WTC11 (cell line): Measurements from ENCODE around the gene CES3. TPM values are rescaled to one million over a fixed set of nuclear protein-coding genes. Genes with fewer than 3 reads are reported as not detected.

Experiments
- ATAC-seq: fragments of 200-7000 bp; cut with Tn5 transposase; 2 replicates; pipeline ENCODE4 v1.10.0; 2021; ENCODE audit warnings: mild to moderate bottlenecking, moderate library complexity
- CTCF ChIA-PET: fragments of 300-600 bp; sonication (Branson Sonifier 250); formaldehyde crosslinking; loops from one replicate; lab custom pipeline; 2021; ENCODE audit warnings: antibody characterized with exemption; lab: Charles Lee
- POLR2A ChIA-PET: fragments of 350-600 bp; sonication (Branson Sonifier 250); formaldehyde crosslinking; loops from one replicate; lab custom pipeline; 2021; ENCODE audit warnings: antibody characterized with exemption; lab: Charles Lee
- DNase-seq: peaks from one replicate; pipeline ENCODE4 v3.0.0; 2021; ENCODE audit warnings: low spot score
- H3K27ac Mint-ChIP-seq: 2 replicates; pipeline ENCODE4 v1.8.0; 2021; ENCODE audit warnings: mixed read lengths
- H3K27me3 Mint-ChIP-seq: 2 replicates; pipeline ENCODE4 v1.8.0; 2021; ENCODE audit warnings: low read depth, mild to moderate bottlenecking, moderate library complexity, mixed read lengths
- H3K36me3 Mint-ChIP-seq: 2 replicates; pipeline ENCODE4 v1.8.0; 2021; ENCODE audit warnings: mixed read lengths
- H3K4me1 Mint-ChIP-seq: 2 replicates; pipeline ENCODE4 v1.8.0; 2022; ENCODE audit warnings: mixed read lengths
- H3K4me3 Mint-ChIP-seq: 2 replicates; pipeline ENCODE4 v1.8.0; 2021; ENCODE audit warnings: mild to moderate bottlenecking, moderate library complexity, mixed read lengths
- H3K9me3 Mint-ChIP-seq: 2 replicates; pipeline ENCODE4 v1.8.0; 2021; ENCODE audit warnings: mixed read lengths
- AR ChIP-seq: fragments of 250-450 bp; sonication (Bioruptor Pico); IDR thresholded peaks from 2 replicates; pipeline ENCODE4 v1.9.0; 2021; ENCODE audit warnings: mild to moderate bottlenecking
- CREB1 ChIP-seq: sonication (generic); formaldehyde crosslinking; IDR thresholded peaks from 2 replicates; pipeline ENCODE4 v1.8.0; 2023; ENCODE audit warnings: mild to moderate bottlenecking, missing genetic modification reagents
- ESRRA ChIP-seq: sonication (generic); formaldehyde crosslinking; IDR thresholded peaks from 2 replicates; pipeline ENCODE4 v1.8.1; 2022; ENCODE audit warnings: mild to moderate bottlenecking, missing genetic modification reagents, borderline replicate concordance
- FOXK1 ChIP-seq: sonication (generic); formaldehyde crosslinking; IDR thresholded peaks from 2 replicates; pipeline ENCODE4 v1.8.0; 2022; ENCODE audit warnings: mild to moderate bottlenecking, moderate library complexity, missing genetic modification reagents
- FOXP1 ChIP-seq: sonication (generic); formaldehyde crosslinking; IDR thresholded peaks from 2 replicates; pipeline ENCODE4 v1.8.0; 2022; ENCODE audit warnings: missing genetic modification reagents, mild to moderate bottlenecking, moderate library complexity, borderline replicate concordance
- GABPB1 ChIP-seq: sonication (generic); formaldehyde crosslinking; IDR thresholded peaks from 2 replicates; pipeline ENCODE4 v1.8.1; 2023; ENCODE audit warnings: mild to moderate bottlenecking, missing genetic modification reagents
- GTF2I ChIP-seq: fragments of 250-450 bp; sonication (Bioruptor Pico); conservative IDR thresholded peaks from 2 replicates; pipeline ENCODE4 v1.4.0; 2021; ENCODE audit warnings: mild to moderate bottlenecking
- MXD4 ChIP-seq: fragments of 250-450 bp; sonication (Bioruptor Pico); IDR thresholded peaks from 2 replicates; pipeline ENCODE4 v1.8.0; 2021; ENCODE audit warnings: mild to moderate bottlenecking, moderate library complexity, borderline replicate concordance
- NR2C2 ChIP-seq: sonication (generic); formaldehyde crosslinking; IDR thresholded peaks from 2 replicates; pipeline ENCODE4 v1.8.0; 2022; ENCODE audit warnings: mild to moderate bottlenecking, missing genetic modification reagents
- RORB ChIP-seq: fragments of 250-450 bp; sonication (Bioruptor Pico); IDR thresholded peaks from 2 replicates; pipeline ENCODE4 v1.9.0; 2021; ENCODE audit warnings: mild to moderate bottlenecking
- SMAD4 ChIP-seq: sonication (generic); formaldehyde crosslinking; IDR thresholded peaks from 2 replicates; pipeline ENCODE4 v1.8.0; 2022; ENCODE audit warnings: mild to moderate bottlenecking, missing genetic modification reagents
- SP1 ChIP-seq: sonication (generic); formaldehyde crosslinking; conservative IDR thresholded peaks from 2 replicates; pipeline ENCODE4 v1.8.1; 2022; ENCODE audit warnings: missing genetic modification reagents
- ZNF425 ChIP-seq: fragments of 250-450 bp; sonication (Bioruptor Pico); conservative IDR thresholded peaks from 2 replicates; pipeline ENCODE4 v1.9.0; 2021; ENCODE audit warnings: mild to moderate bottlenecking
- total RNA-seq: library from RNA; stranded (reverse); gene quantifications from 3 replicates; pipeline ENCODE4 v1.2.3, GENCODE V29; 2021
- TF ChIP-seq, protein P1 (sequence below): sonication (generic); formaldehyde crosslinking; IDR thresholded peaks from 2 replicates; pipeline ENCODE4 v1.8.1; 2023; ENCODE audit warnings: mild to moderate bottlenecking, missing genetic modification reagents, moderate library complexity
- TF ChIP-seq, protein P2 (sequence below): sonication (generic); formaldehyde crosslinking; IDR thresholded peaks from 2 replicates; pipeline ENCODE4 v1.8.1; 2023; ENCODE audit warnings: mild to moderate bottlenecking, moderate library complexity, missing genetic modification reagents
- TF ChIP-seq, protein P3 (sequence below): fragments of 250-450 bp; sonication (Bioruptor Pico); IDR thresholded peaks from 2 replicates; pipeline ENCODE4 v1.9.0; 2021; ENCODE audit warnings: mild to moderate bottlenecking, borderline replicate concordance
- TF ChIP-seq, protein P4 (sequence below): sonication (generic); formaldehyde crosslinking; IDR thresholded peaks from 2 replicates; pipeline ENCODE4 v1.8.1; 2022; ENCODE audit warnings: mild to moderate bottlenecking, missing genetic modification reagents, moderate library complexity, borderline replicate concordance
- TF ChIP-seq, protein P5 (sequence below): sonication (generic); formaldehyde crosslinking; IDR thresholded peaks from 2 replicates; pipeline ENCODE4 v1.8.1; 2023; ENCODE audit warnings: mild to moderate bottlenecking, missing genetic modification reagents

CES3 gene
- total RNA-seq, 1 experiment from 2014 or later = 3.3 TPM

DNA sequence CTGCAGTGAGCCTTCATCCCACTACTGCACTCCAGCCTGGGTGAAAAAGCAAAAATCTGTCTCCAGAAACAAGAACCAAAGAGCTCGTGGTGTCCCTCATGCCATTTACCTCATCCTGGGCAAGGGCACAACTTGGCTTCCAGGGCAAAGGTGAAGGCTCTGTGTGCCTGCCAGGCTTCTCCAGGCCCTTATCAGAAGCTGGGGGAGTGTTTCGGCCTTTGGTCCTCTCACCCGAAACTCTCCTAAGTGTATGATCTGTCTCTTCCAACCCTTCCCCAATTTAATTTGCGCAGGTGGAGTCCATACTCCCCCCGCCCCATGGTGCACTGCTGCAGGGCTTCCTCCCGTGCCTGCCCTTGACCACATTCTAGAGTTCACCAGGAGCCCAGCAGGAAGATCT lies 24.6 kb upstream of the CES3 start:
- CTCF ChIA-PET = interaction anchor here (1.6 kb wide), 1 partner anchor 218 kb away, joined by 4 read pairs; no protein-coding TSS in a partner anchor
- Mint-ChIP-seq H3K36me3 (peaks cover 8% of the 10 kb centered on the region), H3K4me1 (peaks cover 29% of the 10 kb centered on the region), H3K27ac (no peak overlapping the region)
- ATAC-seq = no peak
- TF ChIP-seq, protein P1, sequence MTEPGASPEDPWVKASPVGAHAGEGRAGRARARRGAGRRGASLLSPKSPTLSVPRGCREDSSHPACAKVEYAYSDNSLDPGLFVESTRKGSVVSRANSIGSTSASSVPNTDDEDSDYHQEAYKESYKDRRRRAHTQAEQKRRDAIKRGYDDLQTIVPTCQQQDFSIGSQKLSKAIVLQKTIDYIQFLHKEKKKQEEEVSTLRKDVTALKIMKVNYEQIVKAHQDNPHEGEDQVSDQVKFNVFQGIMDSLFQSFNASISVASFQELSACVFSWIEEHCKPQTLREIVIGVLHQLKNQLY = no peak
- TF ChIP-seq SMAD4 (CRISPR knock-in tag) (no peak), GTF2I (no peak)
- TF ChIP-seq, all 79 proteins: peak for 0
- peaks cover 13% of the 10 kb centered on the region for H3K27me3 Mint-ChIP-seq
- peak overlapping the region; percentile 37; the same call in 1 of the 2 replicates for H3K4me3 Mint-ChIP-seq
- H3K9me3 Mint-ChIP-seq = no peaks in the 10 kb centered on the region
- POLR2A ChIA-PET = no interaction called here
- no peak for DNase-seq

- POLR2A ChIA-PET = no interaction called here
- CTCF ChIA-PET = interaction anchor here (1.6 kb wide), 1 partner anchor 218 kb away, joined by 4 read pairs; no protein-coding TSS in a partner anchor
- ATAC-seq = no peak
- H3K4me1 Mint-ChIP-seq = peaks cover 29% of the 10 kb centered on the region
- 0 out of 2 replicates have a peak overlapping the region, but pooled peaks have one; percentile 37 for H3K4me3 Mint-ChIP-seq
- peaks cover 10% of the 10 kb centered on the region for H3K36me3 Mint-ChIP-seq
- TF ChIP-seq AR (CRISPR knock-in tag) = no peak
- TF ChIP-seq, protein P2, sequence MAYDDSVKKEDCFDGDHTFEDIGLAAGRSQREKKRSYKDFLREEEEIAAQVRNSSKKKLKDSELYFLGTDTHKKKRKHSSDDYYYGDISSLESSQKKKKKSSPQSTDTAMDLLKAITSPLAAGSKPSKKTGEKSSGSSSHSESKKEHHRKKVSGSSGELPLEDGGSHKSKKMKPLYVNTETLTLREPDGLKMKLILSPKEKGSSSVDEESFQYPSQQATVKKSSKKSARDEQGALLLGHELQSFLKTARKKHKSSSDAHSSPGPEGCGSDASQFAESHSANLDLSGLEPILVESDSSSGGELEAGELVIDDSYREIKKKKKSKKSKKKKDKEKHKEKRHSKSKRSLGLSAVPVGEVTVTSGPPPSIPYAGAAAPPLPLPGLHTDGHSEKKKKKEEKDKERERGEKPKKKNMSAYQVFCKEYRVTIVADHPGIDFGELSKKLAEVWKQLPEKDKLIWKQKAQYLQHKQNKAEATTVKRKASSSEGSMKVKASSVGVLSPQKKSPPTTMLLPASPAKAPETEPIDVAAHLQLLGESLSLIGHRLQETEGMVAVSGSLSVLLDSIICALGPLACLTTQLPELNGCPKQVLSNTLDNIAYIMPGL (CRISPR knock-in tag) = no peak
- TF ChIP-seq, protein P3, sequence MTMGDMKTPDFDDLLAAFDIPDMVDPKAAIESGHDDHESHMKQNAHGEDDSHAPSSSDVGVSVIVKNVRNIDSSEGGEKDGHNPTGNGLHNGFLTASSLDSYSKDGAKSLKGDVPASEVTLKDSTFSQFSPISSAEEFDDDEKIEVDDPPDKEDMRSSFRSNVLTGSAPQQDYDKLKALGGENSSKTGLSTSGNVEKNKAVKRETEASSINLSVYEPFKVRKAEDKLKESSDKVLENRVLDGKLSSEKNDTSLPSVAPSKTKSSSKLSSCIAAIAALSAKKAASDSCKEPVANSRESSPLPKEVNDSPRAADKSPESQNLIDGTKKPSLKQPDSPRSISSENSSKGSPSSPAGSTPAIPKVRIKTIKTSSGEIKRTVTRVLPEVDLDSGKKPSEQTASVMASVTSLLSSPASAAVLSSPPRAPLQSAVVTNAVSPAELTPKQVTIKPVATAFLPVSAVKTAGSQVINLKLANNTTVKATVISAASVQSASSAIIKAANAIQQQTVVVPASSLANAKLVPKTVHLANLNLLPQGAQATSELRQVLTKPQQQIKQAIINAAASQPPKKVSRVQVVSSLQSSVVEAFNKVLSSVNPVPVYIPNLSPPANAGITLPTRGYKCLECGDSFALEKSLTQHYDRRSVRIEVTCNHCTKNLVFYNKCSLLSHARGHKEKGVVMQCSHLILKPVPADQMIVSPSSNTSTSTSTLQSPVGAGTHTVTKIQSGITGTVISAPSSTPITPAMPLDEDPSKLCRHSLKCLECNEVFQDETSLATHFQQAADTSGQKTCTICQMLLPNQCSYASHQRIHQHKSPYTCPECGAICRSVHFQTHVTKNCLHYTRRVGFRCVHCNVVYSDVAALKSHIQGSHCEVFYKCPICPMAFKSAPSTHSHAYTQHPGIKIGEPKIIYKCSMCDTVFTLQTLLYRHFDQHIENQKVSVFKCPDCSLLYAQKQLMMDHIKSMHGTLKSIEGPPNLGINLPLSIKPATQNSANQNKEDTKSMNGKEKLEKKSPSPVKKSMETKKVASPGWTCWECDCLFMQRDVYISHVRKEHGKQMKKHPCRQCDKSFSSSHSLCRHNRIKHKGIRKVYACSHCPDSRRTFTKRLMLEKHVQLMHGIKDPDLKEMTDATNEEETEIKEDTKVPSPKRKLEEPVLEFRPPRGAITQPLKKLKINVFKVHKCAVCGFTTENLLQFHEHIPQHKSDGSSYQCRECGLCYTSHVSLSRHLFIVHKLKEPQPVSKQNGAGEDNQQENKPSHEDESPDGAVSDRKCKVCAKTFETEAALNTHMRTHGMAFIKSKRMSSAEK = no peak
- TF ChIP-seq, protein P4, sequence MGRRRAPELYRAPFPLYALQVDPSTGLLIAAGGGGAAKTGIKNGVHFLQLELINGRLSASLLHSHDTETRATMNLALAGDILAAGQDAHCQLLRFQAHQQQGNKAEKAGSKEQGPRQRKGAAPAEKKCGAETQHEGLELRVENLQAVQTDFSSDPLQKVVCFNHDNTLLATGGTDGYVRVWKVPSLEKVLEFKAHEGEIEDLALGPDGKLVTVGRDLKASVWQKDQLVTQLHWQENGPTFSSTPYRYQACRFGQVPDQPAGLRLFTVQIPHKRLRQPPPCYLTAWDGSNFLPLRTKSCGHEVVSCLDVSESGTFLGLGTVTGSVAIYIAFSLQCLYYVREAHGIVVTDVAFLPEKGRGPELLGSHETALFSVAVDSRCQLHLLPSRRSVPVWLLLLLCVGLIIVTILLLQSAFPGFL (CRISPR knock-in tag) = no peak
- TF ChIP-seq GABPB1 = no peak
- no peak for TF ChIP-seq ZNF425
- no peak for TF ChIP-seq FOXP1 (CRISPR knock-in tag)
- no peak for TF ChIP-seq RORB (CRISPR knock-in tag)
- TF ChIP-seq MXD4 = no peak
- no peak for TF ChIP-seq ESRRA (CRISPR knock-in tag)
- TF ChIP-seq, protein P5, sequence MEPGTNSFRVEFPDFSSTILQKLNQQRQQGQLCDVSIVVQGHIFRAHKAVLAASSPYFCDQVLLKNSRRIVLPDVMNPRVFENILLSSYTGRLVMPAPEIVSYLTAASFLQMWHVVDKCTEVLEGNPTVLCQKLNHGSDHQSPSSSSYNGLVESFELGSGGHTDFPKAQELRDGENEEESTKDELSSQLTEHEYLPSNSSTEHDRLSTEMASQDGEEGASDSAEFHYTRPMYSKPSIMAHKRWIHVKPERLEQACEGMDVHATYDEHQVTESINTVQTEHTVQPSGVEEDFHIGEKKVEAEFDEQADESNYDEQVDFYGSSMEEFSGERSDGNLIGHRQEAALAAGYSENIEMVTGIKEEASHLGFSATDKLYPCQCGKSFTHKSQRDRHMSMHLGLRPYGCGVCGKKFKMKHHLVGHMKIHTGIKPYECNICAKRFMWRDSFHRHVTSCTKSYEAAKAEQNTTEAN (CRISPR knock-in tag) = no peak
- TF ChIP-seq SP1 (CRISPR knock-in tag) = no peak
- no peak for TF ChIP-seq SMAD4 (CRISPR knock-in tag)
- no peak for TF ChIP-seq FOXK1 (CRISPR knock-in tag)
- TF ChIP-seq NR2C2 (CRISPR knock-in tag) = no peak
- no peak for TF ChIP-seq CREB1 (CRISPR knock-in tag)
- DNase-seq = no peak
- H3K27ac Mint-ChIP-seq = no peak overlapping the region
- H3K27me3 Mint-ChIP-seq = peaks cover 13% of the 10 kb centered on the region
- no peaks in the 10 kb centered on the region for H3K9me3 Mint-ChIP-seq
Observed at GRCh38 chr16:66936889-66937554, 24.0 kb upstream of the CES3 start.
